ENCODE measurements around the gene GDI2.
"Not testable (repeated sequence)": the region's sequence is repeated elsewhere in the genome, so short reads cannot be mapped to it uniquely, and the experiment has no call there.

Gene GDI2

GRCh38 chr10:5779730-5780129 is 33.5 kb downstream of the GDI2 start:
- no peak for DNase-seq

- DNase-seq = not testable (repeated sequence)
Observed at GRCh38 chr10:5777758-5778157, 35.5 kb downstream of the GDI2 start.

GRCh38 chr10:5776881-5777197 is 36.4 kb downstream of the GDI2 start:
- DNase-seq = no peak

GRCh38 chr10:5776136-5776880 is 36.9 kb downstream of the GDI2 start:
- no peak for DNase-seq

GRCh38 chr10:5775685-5776084 is 37.5 kb downstream of the GDI2 start:
- DNase-seq = peak; percentile 80

GRCh38 chr10:5774987-5775620 is 38.1 kb downstream of the GDI2 start:
- no peak for DNase-seq

- no peak for DNase-seq
Observed at GRCh38 chr10:5766189-5766588, 47.0 kb downstream of the GDI2 start.

GRCh38 chr10:5765617-5766016 is 47.6 kb downstream of the GDI2 start:
- no peak for DNase-seq

GRCh38 chr10:5764422-5765297 is 48.6 kb downstream of the GDI2 start:
- no peak for DNase-seq

- DNase-seq = no peak
Observed at GRCh38 chr10:5762531-5762930, 50.7 kb downstream of the GDI2 start.

GRCh38 chr10:5761220-5761619 is 52.0 kb downstream of the GDI2 start:
- DNase-seq = no peak

- no peak for DNase-seq
Observed at GRCh38 chr10:5760515-5760914, 52.7 kb downstream of the GDI2 start.

- DNase-seq = no peak
Observed at GRCh38 chr10:5758927-5759326, 54.3 kb downstream of the GDI2 start.

- no peak for DNase-seq
Observed at GRCh38 chr10:5757766-5758517, 55.3 kb downstream of the GDI2 start.

- no peak for DNase-seq
Observed at GRCh38 chr10:5752301-5752871, 60.8 kb downstream of the GDI2 start.

- DNase-seq = no peak
Observed at GRCh38 chr10:5751601-5752253, 61.5 kb downstream of the GDI2 start.

- DNase-seq = no peak
Observed at GRCh38 chr10:5748394-5748803, 64.8 kb downstream of the GDI2 start.

- DNase-seq = no peak
Observed at GRCh38 chr10:5746197-5746596, 67.0 kb downstream of the GDI2 start.

- no peak for DNase-seq
Observed at GRCh38 chr10:5744849-5745248, 68.4 kb downstream of the GDI2 start.

GRCh38 chr10:5743736-5744135 is 69.5 kb downstream of the GDI2 start:
- DNase-seq = no peak

GRCh38 chr10:5742116-5742515 is 71.1 kb downstream of the GDI2 start:
- no peak for DNase-seq

- no peak for DNase-seq
Observed at GRCh38 chr10:5741276-5741675, 72.0 kb downstream of the GDI2 start.

Measured in activated CD8-positive, alpha-beta memory T cell treated with anti-CD3 and anti-CD28 coated beads, Interleukin-2, amount 50 U/mL, for 4 hours (primary cell).